Stimulated activated CD4-positive, alpha-beta T cell treated with anti-CD3 and anti-CD28 coated beads, Interleukin-12 subunit alpha, Interleukin-12 subunit beta, amount 100 ng/mL, for 4 hours (primary cell): ENCODE results near the gene EPB41L1.

Source experiments
- DNase-seq: peaks from one replicate; pipeline ENCODE4 v3.0.0-alpha.2; 2020

EPB41L1 gene

DNA sequence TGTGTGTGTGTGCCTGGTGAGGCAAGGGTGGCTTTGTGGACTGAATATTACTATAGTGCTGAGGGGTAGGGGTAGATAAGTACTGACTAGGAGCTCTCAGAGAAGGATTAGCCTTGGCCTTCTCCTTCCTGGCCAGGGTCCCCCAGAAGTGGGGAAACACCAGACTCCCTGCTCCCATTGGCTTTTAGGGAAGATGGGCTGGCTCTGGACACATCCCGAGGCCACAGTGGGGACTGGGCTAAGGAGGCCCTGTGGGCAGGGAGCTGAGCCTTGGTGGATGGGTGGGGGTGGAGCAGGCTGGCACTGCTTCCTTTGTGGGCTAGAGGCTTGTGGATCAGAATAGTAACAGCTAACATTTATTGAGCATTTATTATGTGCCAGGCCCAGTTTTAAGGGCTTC is 3.1 kb downstream of the EPB41L1 start:
- DNase-seq = no peak

DNA sequence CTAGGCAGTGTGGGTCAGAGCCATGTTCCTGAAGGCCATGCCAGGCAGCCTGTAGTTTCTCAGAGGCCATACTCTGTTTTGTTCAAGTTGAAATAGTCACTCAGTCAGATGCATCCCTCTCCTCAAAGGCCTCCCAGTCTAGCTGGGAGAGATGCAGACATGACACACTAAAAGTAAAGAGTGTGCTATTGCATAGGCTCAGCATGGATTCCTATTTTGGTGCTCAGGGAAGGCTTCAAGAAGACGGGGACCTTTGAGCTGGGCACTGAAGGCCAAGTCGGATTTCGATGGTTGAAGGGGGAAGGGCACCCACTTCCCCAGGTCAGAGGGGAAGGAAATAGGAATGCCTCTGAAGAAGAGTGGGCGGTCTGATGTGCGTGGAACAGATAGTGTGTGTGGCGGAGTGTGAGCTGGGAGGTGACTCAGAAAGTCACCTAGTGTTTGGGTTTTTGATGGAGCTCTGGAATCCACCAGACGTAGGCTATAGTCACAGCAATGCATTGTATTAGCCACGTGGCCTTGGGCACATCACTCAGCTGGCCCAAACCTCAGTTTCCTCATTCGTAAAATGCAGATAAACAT is 3.7 kb downstream of the EPB41L1 start:
- DNase-seq = no peak

DNA sequence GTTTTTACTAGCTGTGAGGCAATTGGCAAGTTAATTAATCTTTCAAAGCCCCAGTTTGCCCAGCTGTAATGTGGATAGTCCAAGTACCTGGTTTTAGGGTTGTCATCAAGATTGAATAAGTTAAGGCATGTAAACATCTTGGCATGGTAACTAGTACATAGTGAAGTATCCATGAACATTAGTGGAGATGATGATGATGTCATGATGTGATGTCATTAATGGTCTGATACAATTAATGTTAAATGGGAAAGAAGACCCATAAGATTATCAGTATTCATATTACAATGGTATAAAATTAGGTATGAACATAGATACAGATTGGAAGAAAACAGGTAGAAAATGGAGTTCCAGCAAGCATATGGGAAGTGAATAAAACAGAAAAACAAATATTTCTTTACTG is 5.3 kb downstream of the EPB41L1 start:
- DNase-seq = no peak

DNA sequence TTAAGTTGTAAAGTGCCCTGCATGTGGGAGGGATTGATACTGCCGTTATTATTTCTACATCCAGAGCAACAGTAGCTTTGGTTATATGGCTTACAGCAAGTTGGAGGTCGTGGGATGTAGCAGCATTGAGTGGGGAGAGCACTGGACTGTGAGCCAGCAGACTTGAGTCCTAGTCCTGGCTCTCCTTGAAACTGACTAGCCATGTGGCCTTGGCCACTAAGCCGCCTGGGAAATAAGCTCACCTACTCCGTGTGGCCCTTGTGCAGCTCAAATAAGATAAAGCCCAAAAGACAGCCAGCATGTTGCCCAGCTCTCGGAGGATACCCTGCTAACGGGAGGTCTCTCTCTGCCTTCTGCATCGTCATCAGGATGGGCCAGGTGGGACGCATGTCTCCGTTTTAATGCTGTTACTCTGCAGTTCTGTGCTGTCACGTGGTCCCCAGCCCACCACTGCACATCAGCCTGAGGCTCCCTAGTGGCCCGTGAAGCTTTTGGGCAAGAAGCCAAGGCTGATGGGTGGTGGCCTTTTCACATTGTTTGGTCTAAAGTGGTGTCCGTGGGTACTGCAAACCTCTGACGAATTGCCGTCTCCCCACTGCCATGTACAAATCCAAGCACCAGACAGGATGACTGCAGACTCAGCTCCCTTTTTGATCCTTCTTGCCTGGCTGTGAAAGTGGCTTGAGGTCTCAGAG is 7.9 kb downstream of the EPB41L1 start:
- no peak for DNase-seq

DNA sequence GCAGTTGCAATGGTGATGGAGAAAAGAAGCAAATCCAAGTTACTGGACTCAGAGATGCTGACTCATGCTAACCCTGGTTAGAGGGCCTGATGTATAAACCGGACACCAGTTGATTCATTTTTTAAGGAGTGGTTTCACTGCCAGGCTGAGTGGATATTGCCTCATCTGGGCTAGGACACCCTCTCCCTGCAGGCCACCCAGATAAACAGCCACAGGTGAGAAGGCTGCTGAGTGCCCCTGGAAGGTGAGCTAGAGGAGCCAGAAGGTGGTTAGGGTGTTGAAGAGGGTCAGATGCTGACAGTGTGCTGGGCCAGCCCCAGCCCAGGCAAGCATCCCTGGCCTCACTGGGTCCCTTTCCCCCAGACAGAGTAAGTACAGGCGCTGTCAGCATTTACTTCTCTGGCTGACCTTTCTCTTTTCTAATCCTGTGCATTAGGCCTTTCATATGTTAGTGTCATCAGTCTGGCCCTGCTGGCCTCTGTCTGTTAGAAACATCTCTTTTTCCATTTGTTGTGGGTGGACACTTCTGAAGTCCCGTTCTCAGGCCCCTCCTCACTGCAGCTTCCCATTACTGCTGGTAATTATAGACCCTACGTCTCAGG is 13.5 kb downstream of the EPB41L1 start:
- no peak for DNase-seq

DNA sequence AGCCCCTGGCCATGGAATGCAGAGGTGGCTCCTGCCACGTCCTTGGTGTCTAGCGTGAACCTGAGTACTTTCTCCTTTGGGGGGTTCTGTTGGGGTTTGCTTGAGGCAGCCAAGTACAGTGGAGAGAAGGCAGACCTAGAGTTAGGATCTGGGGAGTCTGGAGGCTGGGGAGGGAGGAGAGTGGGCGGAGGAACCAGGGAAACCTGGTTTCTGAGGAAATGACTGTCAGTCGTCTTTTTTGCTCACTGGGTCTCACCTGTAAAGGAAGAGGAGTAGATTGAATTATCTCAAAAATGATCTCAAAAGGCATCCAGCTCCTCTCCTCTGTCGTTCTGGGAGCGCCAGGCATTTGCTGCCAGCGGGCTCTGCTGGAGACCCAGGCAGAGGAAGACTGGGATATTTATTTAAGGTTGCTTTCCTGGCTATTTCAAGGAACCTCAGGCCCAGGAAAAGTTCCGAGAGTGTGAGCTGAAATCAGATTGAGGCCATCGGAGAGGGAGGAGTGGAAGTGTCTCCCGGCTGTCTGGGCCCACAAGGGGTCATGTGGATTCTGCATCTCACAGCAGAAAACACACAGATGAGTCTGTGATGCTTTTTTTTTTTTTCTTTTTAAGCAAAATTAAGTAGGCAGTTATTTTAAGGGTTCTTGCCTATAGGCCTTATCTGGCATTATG is 16.1 kb downstream of the EPB41L1 start:
- DNase-seq = no peak

DNA sequence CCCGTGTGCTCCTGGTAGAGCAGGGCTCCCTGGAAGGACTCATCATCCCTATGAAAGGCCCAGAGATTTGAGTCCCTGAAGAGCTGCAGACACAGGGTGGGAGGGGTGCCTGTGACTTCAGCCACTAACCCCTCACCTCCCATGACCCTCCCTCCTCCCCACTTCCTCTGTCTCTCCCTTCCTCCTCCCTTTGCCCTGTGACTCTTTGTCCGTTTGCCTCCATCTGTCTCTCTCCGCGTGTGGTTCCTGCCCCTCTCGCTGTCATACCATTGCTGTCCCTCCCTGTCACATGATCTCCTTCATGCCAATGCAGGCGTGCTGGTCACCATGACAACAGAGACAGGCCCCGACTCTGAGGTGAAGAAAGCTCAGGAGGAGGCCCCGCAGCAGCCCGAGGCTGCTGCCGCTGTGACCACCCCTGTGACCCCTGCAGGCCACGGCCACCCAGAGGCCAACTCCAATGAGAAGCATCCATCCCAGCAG is 19.0 kb downstream of the EPB41L1 start:
- DNase-seq = no peak

DNA sequence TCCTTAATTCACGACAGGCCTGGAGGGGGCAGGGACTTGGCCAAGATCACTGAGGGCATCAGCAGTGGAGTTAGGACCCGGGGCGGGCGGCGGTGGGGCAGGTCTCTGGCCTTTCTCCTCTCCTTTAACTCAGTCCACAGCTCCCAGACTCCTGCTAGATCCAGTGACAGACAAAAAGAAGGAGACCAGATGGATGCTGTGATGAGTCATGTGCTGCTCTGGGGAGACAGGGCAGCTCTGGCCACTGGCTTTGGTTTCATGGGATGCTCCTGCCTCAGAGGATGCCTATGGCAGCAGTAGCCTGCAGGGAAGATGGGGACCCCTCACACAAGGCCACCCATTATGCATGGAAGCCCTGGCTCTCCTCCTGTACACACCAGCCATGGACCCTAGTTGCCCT is 20.5 kb downstream of the EPB41L1 start:
- DNase-seq = no peak

DNA sequence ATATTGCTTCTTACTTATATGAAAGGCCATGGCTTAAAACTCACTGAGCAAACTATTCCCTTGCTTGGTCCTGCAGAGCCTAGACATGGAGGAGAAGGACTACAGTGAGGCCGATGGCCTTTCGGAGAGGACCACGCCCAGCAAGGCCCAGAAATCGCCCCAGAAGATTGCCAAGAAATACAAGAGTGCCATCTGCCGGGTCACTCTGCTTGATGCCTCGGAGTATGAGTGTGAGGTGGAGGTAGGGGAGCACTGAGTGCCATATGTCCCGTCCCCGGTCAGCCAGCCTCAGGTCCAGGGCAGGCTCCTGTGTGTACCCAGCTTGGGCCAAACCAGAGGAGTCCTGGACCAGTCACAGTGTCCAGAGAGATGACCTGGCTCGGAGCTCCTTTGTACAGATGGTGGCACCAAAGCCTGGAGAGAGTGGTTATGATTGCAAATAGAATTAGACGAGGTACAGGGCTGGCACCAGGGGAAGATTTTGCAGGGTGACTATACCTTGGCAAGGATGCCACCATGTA is 21.0 kb downstream of the EPB41L1 start:
- no peak for DNase-seq

DNA sequence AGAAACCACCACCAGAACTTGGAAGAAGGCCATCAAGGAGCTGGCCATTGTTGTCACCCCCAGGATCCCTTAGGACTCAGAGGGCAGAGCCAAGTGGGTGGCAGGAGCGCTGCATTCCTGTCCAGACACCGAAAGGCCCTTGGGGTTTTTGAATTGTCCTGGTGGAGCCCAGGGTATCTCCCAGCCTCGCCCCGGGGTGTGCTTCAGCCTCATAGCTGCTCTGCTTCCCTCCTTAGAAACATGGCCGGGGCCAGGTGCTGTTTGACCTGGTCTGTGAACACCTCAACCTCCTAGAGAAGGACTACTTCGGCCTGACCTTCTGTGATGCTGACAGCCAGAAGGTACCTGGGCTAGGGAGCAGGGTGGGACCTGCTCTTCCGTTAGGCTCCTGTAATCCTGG is 23.2 kb downstream of the EPB41L1 start:
- DNase-seq = no peak

DNA sequence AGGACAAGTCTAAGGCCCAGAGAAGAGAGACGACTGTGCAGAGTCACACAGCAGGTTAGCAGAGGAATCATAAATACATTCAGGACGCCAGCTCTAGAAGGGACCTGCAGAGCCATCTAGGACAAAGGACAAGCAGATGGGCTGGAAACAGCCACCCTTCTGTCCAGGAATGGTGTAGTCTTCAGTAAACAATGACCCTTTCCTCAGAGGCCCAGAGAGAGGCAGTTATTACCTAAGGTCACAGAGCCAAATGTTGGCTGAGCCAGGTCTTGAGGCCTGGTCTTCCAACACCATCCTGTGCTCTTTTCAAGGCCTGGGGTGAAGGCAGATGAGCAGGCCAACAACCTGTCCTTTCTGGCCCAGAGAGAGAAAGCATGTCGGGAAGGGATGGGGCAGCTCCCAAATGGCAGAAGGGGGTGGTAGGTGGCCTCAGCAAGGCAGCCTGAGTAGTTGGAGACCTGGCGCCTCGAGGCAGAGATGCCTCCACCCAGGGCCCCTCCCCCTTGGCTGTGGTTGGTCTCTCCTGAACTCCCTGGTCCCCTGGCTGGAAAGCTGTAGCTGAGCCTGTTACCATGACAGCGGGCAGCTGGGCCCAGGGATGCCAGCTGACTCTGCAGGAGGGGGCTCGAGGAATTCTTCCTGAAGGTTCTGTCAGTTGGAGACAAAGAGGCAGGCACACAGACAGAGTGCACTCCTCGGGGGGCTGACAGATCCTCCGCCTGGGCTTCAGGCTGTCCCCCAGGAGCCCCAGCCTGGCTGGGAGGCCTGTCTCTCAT is 24.8 kb downstream of the EPB41L1 start:
- DNase-seq = no peak

DNA sequence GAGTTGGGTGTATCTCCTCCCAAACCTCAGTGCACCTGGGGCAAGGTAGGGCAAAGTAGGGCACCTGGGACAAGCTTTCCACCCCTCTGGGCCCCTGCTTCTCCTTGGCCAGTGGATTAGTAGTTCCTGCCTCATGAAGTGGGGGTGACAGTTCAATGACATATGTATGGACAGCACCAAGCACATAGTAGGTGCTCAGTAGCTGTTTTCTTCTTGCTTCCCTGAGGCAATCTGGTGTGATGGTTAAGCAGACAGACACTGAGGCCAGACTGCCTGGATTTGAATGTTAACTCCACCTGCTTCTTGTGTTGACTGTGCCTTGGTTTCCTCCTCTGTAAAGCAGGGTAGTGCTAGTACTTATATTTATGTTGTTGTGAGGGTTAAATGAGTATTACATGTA is 25.8 kb downstream of the EPB41L1 start:
- no peak for DNase-seq

DNA sequence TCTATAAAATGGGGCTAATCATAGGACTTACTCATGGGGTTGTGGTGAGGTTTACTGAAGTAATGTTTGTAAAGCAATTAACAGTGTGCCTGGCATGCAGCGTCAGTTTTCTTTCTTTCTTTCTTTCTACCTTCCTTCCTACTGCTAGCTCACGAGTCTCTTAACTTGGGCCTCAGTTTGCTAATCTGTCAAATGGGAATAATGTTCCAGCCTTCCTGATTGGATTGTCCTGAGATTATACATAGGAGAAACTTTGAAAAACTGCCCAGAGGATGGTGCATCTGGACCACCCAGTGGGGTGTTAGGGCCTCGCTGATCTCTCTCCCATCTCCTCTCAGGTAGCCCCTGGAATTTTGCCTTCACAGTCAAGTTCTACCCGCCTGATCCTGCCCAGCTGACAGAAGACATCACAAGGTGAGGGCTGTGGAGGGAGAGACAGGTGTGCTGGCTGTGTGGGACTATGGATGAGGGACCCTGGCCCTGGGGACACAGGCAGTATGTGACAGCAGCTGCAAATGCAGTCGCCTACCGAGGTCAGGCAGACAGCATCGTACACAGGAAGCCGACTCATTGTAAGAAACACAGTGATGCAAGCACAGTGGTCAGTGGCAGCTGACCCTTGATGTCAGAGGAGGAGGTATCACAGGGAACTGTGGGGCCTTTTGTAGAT is 27.5 kb downstream of the EPB41L1 start:
- DNase-seq = no peak

DNA sequence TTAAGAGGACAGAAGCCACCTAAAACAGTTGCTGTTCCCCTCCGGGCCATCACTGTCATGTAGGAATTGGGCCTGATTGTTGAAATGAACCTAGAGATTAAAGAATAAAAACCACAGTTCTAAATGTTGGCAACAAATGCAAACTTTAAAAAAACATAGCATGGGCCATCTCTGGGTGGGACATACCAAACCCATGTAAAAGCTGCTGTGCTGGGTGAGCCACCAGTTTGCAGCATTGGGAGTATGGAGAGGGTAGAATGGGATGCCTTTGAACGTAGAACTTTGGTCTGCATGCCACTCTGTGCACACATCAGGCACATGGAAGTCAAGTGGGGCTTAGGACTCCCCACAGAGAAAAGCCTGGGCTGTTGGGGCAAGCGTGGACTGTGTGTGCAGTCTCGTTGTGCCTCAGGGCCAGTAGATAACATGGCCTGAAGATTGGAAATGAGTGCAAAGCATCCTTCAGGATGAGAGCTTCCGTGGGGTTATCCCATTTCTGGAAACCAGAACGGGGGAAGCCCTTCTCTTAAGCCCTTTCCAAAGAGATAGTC is 28.1 kb downstream of the EPB41L1 start:
- no peak for DNase-seq

DNA sequence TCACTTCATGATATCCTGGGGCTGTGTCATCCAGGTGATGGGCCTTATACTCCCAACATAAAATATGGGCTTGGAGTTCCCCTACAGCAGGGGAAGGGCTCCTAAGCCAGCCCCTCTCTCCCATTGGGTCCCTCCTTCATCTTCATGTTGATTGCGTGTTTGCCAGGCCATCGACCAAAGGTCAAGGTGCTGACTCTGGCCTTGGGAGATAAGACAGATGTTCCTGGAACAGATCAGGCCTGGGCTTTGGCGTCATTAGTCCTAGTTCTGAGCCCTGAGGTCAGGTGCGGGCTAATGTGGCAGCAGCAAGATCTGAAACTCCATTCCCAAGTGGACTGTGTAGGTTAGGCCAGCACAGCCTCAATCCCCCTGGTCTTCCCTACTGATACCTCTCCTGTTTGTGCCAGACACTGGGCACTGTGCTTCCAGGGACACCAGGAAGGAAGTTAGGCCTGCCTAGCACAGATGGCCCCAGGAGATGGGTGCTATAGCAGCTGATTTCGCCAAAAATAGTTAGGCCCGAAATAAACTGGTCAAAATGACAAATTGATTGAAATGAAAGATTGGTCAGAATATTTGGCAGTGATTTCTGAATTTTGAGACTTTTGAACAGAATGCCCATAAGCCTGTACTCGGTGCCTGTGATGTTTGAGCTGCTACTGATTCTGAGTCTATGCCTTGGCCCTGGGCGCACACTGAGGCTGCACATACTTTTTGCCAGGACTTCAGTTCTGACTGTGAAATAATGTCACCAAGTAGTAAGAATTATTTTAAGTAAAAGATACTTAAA is 28.8 kb downstream of the EPB41L1 start:
- DNase-seq = no peak

DNA sequence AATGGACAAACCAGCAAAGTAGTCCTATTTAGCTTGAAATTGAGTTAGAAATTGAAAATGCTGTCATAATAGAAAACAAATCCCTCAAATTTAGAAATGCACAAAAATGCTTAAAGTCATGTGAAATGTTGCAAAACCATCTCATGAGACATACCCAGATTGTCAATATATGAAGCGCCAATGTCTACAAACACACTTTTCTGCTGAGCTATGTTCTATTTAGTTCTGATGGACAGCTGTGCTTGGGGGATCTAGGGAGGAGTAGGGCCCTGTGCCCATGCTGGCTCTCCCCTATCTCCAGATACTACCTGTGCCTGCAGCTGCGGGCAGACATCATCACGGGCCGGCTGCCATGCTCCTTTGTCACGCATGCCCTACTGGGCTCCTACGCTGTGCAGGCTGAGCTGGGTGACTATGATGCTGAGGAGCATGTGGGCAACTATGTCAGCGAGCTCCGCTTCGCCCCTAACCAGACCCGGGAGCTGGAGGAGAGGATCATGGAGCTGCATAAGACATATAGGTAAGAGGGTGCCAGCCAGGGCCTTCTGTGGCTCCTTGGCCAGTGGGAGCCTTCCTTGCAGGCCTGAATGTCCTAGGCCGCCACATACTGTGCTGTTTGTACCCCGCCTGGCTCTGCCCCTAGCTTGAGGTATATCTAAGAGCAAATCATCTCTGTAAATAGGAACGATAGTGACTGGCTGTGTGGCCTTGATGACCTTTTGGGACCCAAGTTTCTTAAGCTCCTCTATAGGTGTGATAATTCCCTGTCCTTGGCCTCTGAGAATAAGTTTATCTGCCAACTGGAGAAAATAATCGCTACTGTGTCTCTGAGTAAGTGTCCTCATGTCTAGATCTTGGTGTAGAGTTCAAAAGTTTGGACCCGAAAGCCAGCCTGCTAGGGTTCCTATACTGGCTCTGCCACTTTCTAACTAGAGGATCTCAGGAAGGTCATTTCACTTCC is 30.6 kb downstream of the EPB41L1 start:
- DNase-seq = no peak

DNA sequence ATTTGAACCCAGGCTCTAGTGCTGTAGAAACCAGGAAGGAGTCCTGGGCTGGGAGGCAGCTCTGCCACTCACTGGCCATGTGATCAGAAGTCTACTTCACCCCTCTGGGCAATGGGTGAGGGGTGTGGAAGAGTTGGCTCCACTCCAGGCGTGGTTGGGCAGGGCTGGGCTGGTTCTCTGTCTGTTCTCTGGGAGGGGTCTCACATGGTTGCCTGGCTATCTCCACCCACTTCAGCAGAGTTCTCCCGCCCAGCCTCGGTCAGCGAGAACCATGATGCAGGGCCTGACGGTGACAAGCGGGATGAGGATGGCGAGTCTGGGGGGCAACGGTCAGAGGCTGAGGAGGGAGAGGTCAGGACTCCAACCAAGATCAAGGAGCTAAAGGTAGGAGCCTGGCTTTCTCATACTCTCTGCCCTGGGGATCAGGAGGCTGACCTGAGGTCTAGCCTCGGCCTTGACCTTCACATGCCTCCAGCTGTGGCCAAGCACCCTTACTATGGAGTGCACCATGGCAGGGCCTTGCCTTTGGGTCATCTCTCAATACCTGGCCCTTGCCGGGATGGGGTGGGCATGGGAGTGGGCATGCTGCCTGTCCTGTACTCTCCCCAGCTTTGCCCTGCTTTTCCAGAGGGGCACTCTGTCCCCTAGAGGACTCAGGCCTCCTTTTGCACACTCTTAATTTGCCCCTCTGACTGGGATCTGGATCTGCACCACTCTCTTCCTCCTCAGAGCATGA is 39.6 kb downstream of the EPB41L1 start:
- DNase-seq = no peak

DNA sequence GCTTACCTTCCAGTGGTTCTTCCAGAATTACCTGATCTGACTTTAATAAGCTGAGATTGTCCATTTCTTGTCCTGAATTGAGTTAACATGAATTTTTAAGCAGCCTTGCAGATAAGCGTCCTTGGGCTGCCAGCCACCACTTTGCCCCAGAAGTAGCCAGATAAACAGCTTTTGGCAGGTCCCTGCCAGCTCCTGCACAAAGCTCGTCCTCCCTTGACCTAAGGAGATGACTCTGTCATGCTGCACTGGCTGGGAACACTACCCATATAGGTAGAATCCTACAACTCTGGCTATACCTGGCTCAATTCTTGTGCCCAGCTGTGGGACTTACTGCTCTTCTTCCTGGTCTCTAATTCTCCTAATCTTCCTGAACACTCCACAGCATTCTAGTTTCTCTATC is 42.1 kb downstream of the EPB41L1 start:
- no peak for DNase-seq

DNA sequence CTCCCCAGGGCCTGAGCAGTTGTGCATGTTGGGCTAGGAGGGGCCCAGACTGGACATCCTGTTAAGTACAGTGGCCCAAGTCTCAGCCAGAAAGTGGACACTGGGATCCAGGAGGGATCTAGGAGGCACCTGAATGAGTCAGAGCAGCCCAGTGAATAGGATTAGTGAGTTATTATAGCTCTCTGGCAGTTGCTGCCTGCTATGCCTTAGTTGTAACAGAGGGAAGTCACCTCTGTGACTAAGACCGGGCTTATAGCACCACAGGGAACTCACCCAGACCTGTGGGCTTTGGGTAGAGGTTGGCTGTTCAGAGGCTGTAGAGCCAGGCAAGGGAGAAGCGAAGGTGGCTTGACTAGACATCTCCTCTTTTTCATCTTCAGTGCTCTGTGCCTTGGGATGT is 42.7 kb downstream of the EPB41L1 start:
- no peak for DNase-seq
